ENCODE measurements around the gene ARID4B. TPM values are rescaled to one million over a fixed set of nuclear protein-coding genes. Genes with fewer than 3 reads are reported as not detected.
A peak's percentile ranks its signal among the peaks of the same experiment; 100 is the strongest.
"Not testable (repeated sequence)": the region's sequence is repeated elsewhere in the genome, so short reads cannot be mapped to it uniquely, and the experiment has no call there.

ARID4B gene
- total and polyA plus RNA-seq, 4 experiments from 2014 or later, result 34.8 to 99.5 (median 90.8) TPM

DNA sequence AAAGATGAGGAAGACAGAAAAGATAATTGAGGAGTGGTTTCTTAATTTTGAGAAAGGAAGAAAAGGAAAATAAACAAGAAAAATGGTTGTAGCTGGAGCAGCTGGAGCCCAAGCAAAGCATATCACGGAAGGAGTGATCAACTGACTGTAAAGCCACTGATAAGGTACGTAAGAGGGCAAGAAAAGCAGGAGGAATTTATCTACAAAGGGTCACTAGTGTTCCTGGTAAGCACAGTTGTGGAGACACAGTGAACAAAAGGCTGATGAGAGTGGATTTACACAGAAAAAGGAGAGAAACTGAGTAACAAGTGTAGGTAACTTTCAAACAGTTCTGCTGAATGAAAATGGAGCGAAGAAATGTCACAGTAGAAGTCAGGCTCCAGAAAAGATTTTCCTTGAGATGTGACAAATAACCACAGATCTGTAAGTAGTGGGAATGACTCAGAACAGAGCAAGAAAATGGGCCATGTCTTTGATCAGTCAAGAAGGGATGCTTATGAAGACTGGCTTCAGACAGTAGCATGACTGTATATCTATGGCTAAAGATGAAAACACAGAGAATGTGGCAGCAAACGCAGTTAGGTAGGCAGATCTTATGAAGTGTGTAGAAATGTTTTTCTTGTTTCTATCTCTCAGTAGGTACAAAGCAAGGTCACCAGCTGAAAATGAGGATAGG lies 121.3 kb downstream of the ARID4B start:
- peaks cover 13 to 37% of the 10 kb centered on the region in 2 donors for H3K36me3 Mint-ChIP-seq
- no peaks in the 10 kb centered on the region for H3K9me3 ChIP-seq (ENCODE audit: control insufficient read depth in 1 of 2, low read length in 2 of 2)
- POLR2A ChIA-PET (ENCODE audit: partially characterized antibody), result interaction anchor here (1.2 to 1.3 kb wide), 2 partner anchors 9 to 46 kb away, joined by 3 to 6 read pairs; partner anchors contain the start of gene RBM34
- H3K27me3 ChIP-seq (ENCODE audit: insufficient read depth, low read length), result no peaks in the 10 kb centered on the region
- CTCF ChIA-PET (ENCODE audit: partially characterized antibody), result interaction anchor here (1.0 to 1.6 kb wide), 2 partner anchors 46 to 209 kb away, joined by 3 to 10 read pairs; no protein-coding TSS in a partner anchor
- H3K4me3 Mint-ChIP-seq, result peak overlapping the region in 7 of 8 donors; percentile 1 to 67 (median 59)
- H3K4me3 ChIP-seq (ENCODE audit: low read length in 2 of 2), result no peak overlapping the region
- DNase-seq, result peak in 3 of 5 donors; percentile 4 to 52 (median 20)
- peak overlapping the region; percentile 25 to 91 (median 65) for H3K27ac Mint-ChIP-seq
- no peaks in the 10 kb centered on the region for H3K9me3 Mint-ChIP-seq
- peak overlapping the region; percentile 20 for H3K27ac ChIP-seq (ENCODE audit: low read depth, low read length)
- no peaks in the 10 kb centered on the region for H3K27me3 Mint-ChIP-seq
- peaks cover 19 to 31% (median 25%) of the 10 kb centered on the region in 4 donors for H3K4me1 Mint-ChIP-seq
- peaks cover 19% of the 10 kb centered on the region for H3K4me1 ChIP-seq (ENCODE audit: insufficient read depth, low read length)
- H3K36me3 ChIP-seq (ENCODE audit: insufficient read depth, low read length), result peaks cover 8% of the 10 kb centered on the region
- intact Hi-C loops (cut with micrococcal nuclease), result loop anchor here (5.0 kb wide), 2 partner anchors 41 to 44 kb away; partner anchors contain the start of gene RBM34

DNA sequence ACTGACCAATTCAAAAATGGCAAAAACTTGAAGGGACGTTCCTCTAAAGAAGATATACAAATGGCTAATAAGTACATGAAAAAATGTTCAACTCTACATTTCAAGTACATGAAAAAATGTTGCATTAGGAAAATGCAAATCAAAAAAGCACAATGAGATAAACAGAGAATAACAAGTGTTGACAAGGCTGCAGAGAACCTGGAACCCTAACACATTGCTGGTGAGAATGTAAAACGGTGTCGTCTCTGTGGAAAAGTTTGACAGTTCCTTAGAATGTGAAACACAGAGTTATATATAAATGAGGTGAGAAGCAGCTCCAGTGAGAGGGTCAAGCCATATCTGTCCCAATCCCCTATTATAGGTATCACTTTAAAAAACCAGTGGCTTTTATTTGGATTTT lies 122.3 kb downstream of the ARID4B start:
- no peak overlapping the region for H3K27ac ChIP-seq (ENCODE audit: low read depth, low read length)
- intact Hi-C loops (cut with micrococcal nuclease), result loop anchor here (5.0 kb wide), 2 partner anchors 42 to 43 kb away; partner anchors contain the start of gene RBM34
- H3K4me3 ChIP-seq (ENCODE audit: low read length in 2 of 2), result no peak overlapping the region
- Mint-ChIP-seq H3K9me3 (no peaks in the 10 kb centered on the region), H3K27ac (peak overlapping the region in 3 of 7 donors; percentile 44 to 65 (median 63)), H3K36me3 (peaks cover 7 to 28% of the 10 kb centered on the region in 2 donors), H3K4me3 (no peak overlapping the region), H3K4me1 (peaks cover 19 to 31% (median 25%) of the 10 kb centered on the region in 4 donors), H3K27me3 (no peaks in the 10 kb centered on the region)
- no peak for DNase-seq
- ChIA-PET POLR2A (ENCODE audit: partially characterized antibody) (interaction anchor here (0.5 to 1.2 kb wide), 3 partner anchors 9 to 45 kb away, joined by 3 to 5 read pairs (median 3); partner anchors contain the start of gene RBM34), CTCF (ENCODE audit: partially characterized antibody) (interaction anchor here (1.1 kb wide), 1 partner anchor 101 kb away, joined by 3 read pairs; no protein-coding TSS in a partner anchor)
- H3K9me3 ChIP-seq (ENCODE audit: control insufficient read depth in 1 of 2, low read length in 2 of 2), result no peaks in the 10 kb centered on the region
- peaks cover 8% of the 10 kb centered on the region for H3K36me3 ChIP-seq (ENCODE audit: insufficient read depth, low read length)
- peaks cover 19% of the 10 kb centered on the region for H3K4me1 ChIP-seq (ENCODE audit: insufficient read depth, low read length)
- H3K27me3 ChIP-seq (ENCODE audit: insufficient read depth, low read length), result no peaks in the 10 kb centered on the region

DNA sequence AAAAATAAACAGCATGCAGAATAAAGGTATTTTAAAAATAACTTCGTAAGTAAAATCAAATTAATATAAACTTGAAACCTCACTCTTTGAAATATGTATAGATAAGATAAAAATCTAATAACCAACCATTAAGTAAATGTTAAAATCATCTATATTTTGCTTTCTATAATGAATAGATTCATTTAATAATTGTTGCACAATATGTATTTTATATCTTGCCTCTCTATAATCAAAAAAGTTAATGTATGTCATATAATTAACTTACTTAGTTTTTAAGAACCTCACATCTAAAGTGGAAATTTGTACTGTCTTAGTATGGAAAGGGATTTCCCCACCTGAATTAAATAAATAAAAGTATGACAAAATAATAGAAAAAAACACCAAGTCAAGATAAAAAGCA lies 124.6 kb downstream of the ARID4B start:
- Mint-ChIP-seq H3K4me3 (no peak overlapping the region), H3K9me3 (no peaks in the 10 kb centered on the region), H3K36me3 (peaks cover 9 to 29% of the 10 kb centered on the region in 2 donors), H3K27me3 (no peaks in the 10 kb centered on the region), H3K27ac (no peak overlapping the region), H3K4me1 (peaks cover 21 to 37% (median 27%) of the 10 kb centered on the region in 4 donors)
- DNase-seq, result no peak
- Histone ChIP-seq H3K36me3 (ENCODE audit: insufficient read depth, low read length) (peaks cover 5% of the 10 kb centered on the region), H3K27ac (ENCODE audit: low read depth, low read length) (no peak overlapping the region), H3K27me3 (ENCODE audit: insufficient read depth, low read length) (no peaks in the 10 kb centered on the region), H3K9me3 (ENCODE audit: control insufficient read depth in 1 of 2, low read length in 2 of 2) (no peaks in the 10 kb centered on the region), H3K4me3 (ENCODE audit: low read length in 2 of 2) (no peak overlapping the region), H3K4me1 (ENCODE audit: insufficient read depth, low read length) (peaks cover 19% of the 10 kb centered on the region)
- POLR2A ChIA-PET (ENCODE audit: partially characterized antibody), result no interaction called here
- intact Hi-C loops (cut with micrococcal nuclease), result no loop called here
- CTCF ChIA-PET (ENCODE audit: partially characterized antibody), result no interaction called here

DNA sequence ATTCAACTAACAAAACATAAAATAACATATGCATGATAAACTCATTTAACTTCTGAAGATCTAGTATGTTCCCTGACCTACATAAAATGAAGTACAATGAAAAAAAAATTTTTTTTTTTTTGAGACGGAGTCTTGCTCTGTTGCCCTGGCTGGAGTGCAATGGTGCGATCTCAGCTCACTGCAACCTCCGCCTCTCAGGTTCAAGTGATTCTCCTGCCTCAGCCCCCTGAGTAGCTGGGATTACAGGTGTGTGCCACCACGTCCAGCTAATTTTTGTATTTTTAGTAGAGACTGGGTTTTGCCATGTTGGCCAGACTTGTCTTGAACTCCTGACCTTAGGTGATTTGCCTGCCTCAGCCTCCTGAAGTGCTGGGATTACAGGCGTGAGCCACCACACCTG lies 125.5 kb downstream of the ARID4B start:
- peaks cover 12% of the 10 kb centered on the region for H3K4me1 ChIP-seq (ENCODE audit: insufficient read depth, low read length)
- H3K27me3 Mint-ChIP-seq; DNase-seq; H3K9me3 ChIP-seq (ENCODE audit: control insufficient read depth in 1 of 2, low read length in 2 of 2); H3K36me3 ChIP-seq (ENCODE audit: insufficient read depth, low read length); intact Hi-C loops (cut with micrococcal nuclease); H3K4me3 ChIP-seq (ENCODE audit: low read length in 2 of 2); H3K27me3 ChIP-seq (ENCODE audit: insufficient read depth, low read length); CTCF ChIA-PET (ENCODE audit: partially characterized antibody); H3K9me3 Mint-ChIP-seq; H3K27ac ChIP-seq (ENCODE audit: low read depth, low read length); H3K4me3 Mint-ChIP-seq; POLR2A ChIA-PET (ENCODE audit: partially characterized antibody): not testable (repeated sequence)
- Mint-ChIP-seq H3K27ac (peak overlapping the region in 1 of 7 donors; percentile 55), H3K36me3 (peaks cover 10 to 36% of the 10 kb centered on the region in 2 donors), H3K4me1 (peaks cover 18 to 35% (median 25%) of the 10 kb centered on the region in 4 donors)

DNA sequence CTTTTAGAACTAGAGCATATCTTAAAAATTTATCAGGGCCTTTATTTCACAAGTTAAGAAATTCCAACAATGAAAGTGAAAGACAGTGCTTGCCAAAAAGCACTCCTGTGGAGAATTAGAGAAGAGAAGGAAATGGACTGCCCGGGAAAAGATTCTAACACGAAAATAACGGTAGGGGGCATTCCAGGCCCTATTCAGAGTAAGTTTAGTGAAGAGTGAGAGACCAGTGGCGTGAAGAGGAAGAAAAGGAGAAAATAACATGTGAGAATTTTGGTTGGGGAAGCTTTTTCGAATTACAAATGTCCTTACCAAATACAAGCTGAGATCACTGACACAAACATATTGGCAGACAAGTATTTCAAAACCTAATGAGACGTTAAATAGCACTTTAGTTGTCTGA lies 128.5 kb downstream of the ARID4B start:
- Histone ChIP-seq H3K36me3 (ENCODE audit: insufficient read depth, low read length) (peaks cover 16% of the 10 kb centered on the region), H3K4me3 (ENCODE audit: low read length in 2 of 2) (no peak overlapping the region), H3K27me3 (ENCODE audit: insufficient read depth, low read length) (no peaks in the 10 kb centered on the region), H3K27ac (ENCODE audit: low read depth, low read length) (no peak overlapping the region), H3K9me3 (ENCODE audit: control insufficient read depth in 1 of 2, low read length in 2 of 2) (no peaks in the 10 kb centered on the region), H3K4me1 (ENCODE audit: insufficient read depth, low read length) (no peaks in the 10 kb centered on the region)
- no peaks in the 10 kb centered on the region for H3K27me3 Mint-ChIP-seq
- no peak overlapping the region for H3K4me3 Mint-ChIP-seq
- peaks cover 0 to 11% (median 6%) of the 10 kb centered on the region in 4 donors for H3K4me1 Mint-ChIP-seq
- H3K36me3 Mint-ChIP-seq, result peaks cover 9 to 44% of the 10 kb centered on the region in 2 donors
- ChIA-PET POLR2A (ENCODE audit: partially characterized antibody) (no interaction called here), CTCF (ENCODE audit: partially characterized antibody) (interaction anchor here (1.3 to 4.2 kb wide), 2 partner anchors 14 to 217 kb away, joined by 3 to 20 read pairs; no protein-coding TSS in a partner anchor)
- no peaks in the 10 kb centered on the region for H3K9me3 Mint-ChIP-seq
- intact Hi-C loops (cut with micrococcal nuclease), result no loop called here
- no peak for DNase-seq
- peak overlapping the region in 3 of 7 donors; percentile 9 to 70 (median 43) for H3K27ac Mint-ChIP-seq

DNA sequence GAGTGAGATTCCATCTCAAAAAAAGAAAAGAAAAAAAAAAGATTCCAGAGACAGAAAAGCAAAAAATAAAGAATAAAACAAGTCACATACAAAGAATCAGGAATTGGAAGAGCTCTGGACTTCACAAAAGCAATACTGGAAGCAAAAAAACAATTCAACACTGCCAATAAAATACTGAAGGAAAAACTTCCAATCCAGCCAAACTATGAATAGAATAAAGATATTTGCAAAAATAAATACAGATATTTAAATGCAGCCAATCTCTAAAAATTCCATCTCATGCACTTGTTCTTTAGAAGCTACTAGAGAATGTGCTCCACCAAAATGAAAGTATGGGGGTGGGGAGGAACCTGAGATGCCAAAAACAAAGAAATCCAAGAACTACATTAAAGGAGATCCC lies 137.5 kb downstream of the ARID4B start:
- peak overlapping the region in 2 of 7 donors; percentile 73 to 77 for H3K27ac Mint-ChIP-seq
- no peaks in the 10 kb centered on the region for H3K9me3 Mint-ChIP-seq
- no peaks in the 10 kb centered on the region for H3K4me1 ChIP-seq (ENCODE audit: insufficient read depth, low read length)
- no peaks in the 10 kb centered on the region for H3K27me3 Mint-ChIP-seq
- intact Hi-C loops (cut with micrococcal nuclease), result no loop called here
- no peak overlapping the region for H3K27ac ChIP-seq (ENCODE audit: low read depth, low read length)
- no peak overlapping the region for H3K4me3 Mint-ChIP-seq
- ChIA-PET CTCF (ENCODE audit: partially characterized antibody) (interaction anchor here (1.0 to 2.4 kb wide), 3 partner anchors 106 to 691 kb away, joined by 3 to 7 read pairs (median 3); no protein-coding TSS in a partner anchor), POLR2A (ENCODE audit: partially characterized antibody) (interaction anchor here (1.5 kb wide), 1 partner anchor 30 kb away, joined by 6 read pairs; the partner anchor contains the start of gene RBM34)
- no peaks in the 10 kb centered on the region for H3K27me3 ChIP-seq (ENCODE audit: insufficient read depth, low read length)
- H3K36me3 ChIP-seq (ENCODE audit: insufficient read depth, low read length), result peaks cover 40% of the 10 kb centered on the region
- H3K4me3 ChIP-seq (ENCODE audit: low read length in 2 of 2), result no peak overlapping the region
- peaks cover 34 to 60% of the 10 kb centered on the region in 2 donors for H3K36me3 Mint-ChIP-seq
- DNase-seq, result no peak
- peaks cover 7 to 11% (median 9%) of the 10 kb centered on the region in 4 donors for H3K4me1 Mint-ChIP-seq
- no peaks in the 10 kb centered on the region for H3K9me3 ChIP-seq (ENCODE audit: control insufficient read depth in 1 of 2, low read length in 2 of 2)

DNA sequence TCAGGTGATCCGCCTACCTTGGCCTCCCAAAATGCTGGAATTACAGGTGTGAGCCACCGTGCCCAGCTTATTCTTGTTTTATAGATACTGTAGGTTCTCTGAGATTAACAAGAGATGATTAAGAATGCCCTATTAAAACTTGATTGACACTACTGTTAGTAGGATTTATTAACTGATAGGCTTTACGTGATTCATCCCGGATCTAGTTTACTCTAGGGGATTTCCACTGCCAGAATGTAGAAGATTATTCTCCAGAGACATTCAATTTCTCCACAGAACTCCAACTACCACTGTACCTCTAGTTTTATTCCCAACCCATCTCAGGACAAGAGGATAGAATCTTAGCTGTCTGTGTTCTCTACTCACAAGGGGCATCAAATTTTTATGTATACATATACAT lies 140.7 kb downstream of the ARID4B start:
- intact Hi-C loops (cut with micrococcal nuclease), result no loop called here
- Histone ChIP-seq H3K4me1 (ENCODE audit: insufficient read depth, low read length) (no peaks in the 10 kb centered on the region), H3K27me3 (ENCODE audit: insufficient read depth, low read length) (no peaks in the 10 kb centered on the region), H3K36me3 (ENCODE audit: insufficient read depth, low read length) (peaks cover 23% of the 10 kb centered on the region), H3K9me3 (ENCODE audit: control insufficient read depth in 1 of 2, low read length in 2 of 2) (no peaks in the 10 kb centered on the region), H3K27ac (ENCODE audit: low read depth, low read length) (no peak overlapping the region), H3K4me3 (ENCODE audit: low read length in 2 of 2) (no peak overlapping the region)
- H3K27me3 Mint-ChIP-seq, result no peaks in the 10 kb centered on the region
- H3K4me1 Mint-ChIP-seq, result peaks cover 11 to 16% (median 14%) of the 10 kb centered on the region in 4 donors
- H3K36me3 Mint-ChIP-seq, result peaks cover 31 to 51% of the 10 kb centered on the region in 2 donors
- ChIA-PET CTCF (ENCODE audit: partially characterized antibody) (no interaction called here), POLR2A (ENCODE audit: partially characterized antibody) (no interaction called here)
- no peak for DNase-seq
- peak overlapping the region in 3 of 7 donors; percentile 7 to 41 (median 19) for H3K27ac Mint-ChIP-seq
- H3K4me3 Mint-ChIP-seq, result no peak overlapping the region
- H3K9me3 Mint-ChIP-seq, result no peaks in the 10 kb centered on the region
